ENCODE results near the gene SNED1.

The SNED1 gene

GRCh38 chr2:241062389-241063092, 64.1 kb downstream of the SNED1 start:
- Histone ChIP-seq H3K36me3 (ENCODE audit: control insufficient read depth, insufficient read depth, low read length) (no peaks in the 10 kb centered on the region), H3K27ac (ENCODE audit: low read depth, low read length, severe bottlenecking) (no peak overlapping the region), H3K4me3 (ENCODE audit: extremely low read depth, insufficient read depth, low read length, poor library complexity, severe bottlenecking) (no peak overlapping the region), H3K4me1 (ENCODE audit: control insufficient read depth, insufficient read depth, low read length, poor library complexity, severe bottlenecking) (no peaks in the 10 kb centered on the region), H3K9me3 (ENCODE audit: control insufficient read depth, low read length) (no peaks in the 10 kb centered on the region)
- WGBS, 2 experiments (ENCODE audit: insufficient coverage in 2 of 2): 85 to 89% methylated on average over 12 to 15 of the region's 15 CpGs

- WGBS, 2 experiments (ENCODE audit: insufficient coverage in 2 of 2): 79 to 81% methylated on average over 13 of the region's 13 CpGs
- no peaks in the 10 kb centered on the region for H3K4me1 ChIP-seq (ENCODE audit: control insufficient read depth, insufficient read depth, low read length, poor library complexity, severe bottlenecking)
- no peaks in the 10 kb centered on the region for H3K36me3 ChIP-seq (ENCODE audit: control insufficient read depth, insufficient read depth, low read length)
- no peaks in the 10 kb centered on the region for H3K9me3 ChIP-seq (ENCODE audit: control insufficient read depth, low read length)
- no peak overlapping the region for H3K27ac ChIP-seq (ENCODE audit: low read depth, low read length, severe bottlenecking)
- no peak overlapping the region for H3K4me3 ChIP-seq (ENCODE audit: extremely low read depth, insufficient read depth, low read length, poor library complexity, severe bottlenecking)
Observed at GRCh38 chr2:241063093-241063551, 64.7 kb downstream of the SNED1 start.

GRCh38 chr2:241063587-241063986, 65.2 kb downstream of the SNED1 start:
- Histone ChIP-seq H3K27ac (ENCODE audit: low read depth, low read length, severe bottlenecking) (no peak overlapping the region), H3K4me3 (ENCODE audit: extremely low read depth, insufficient read depth, low read length, poor library complexity, severe bottlenecking) (no peak overlapping the region), H3K4me1 (ENCODE audit: control insufficient read depth, insufficient read depth, low read length, poor library complexity, severe bottlenecking) (no peaks in the 10 kb centered on the region), H3K9me3 (ENCODE audit: control insufficient read depth, low read length) (no peaks in the 10 kb centered on the region), H3K36me3 (ENCODE audit: control insufficient read depth, insufficient read depth, low read length) (no peaks in the 10 kb centered on the region)
- 54 to 85% methylated on average over 6 of the region's 8 CpGs for WGBS, 2 experiments (ENCODE audit: insufficient coverage in 2 of 2)

- Histone ChIP-seq H3K4me1 (ENCODE audit: control insufficient read depth, insufficient read depth, low read length, poor library complexity, severe bottlenecking) (no peaks in the 10 kb centered on the region), H3K9me3 (ENCODE audit: control insufficient read depth, low read length) (no peaks in the 10 kb centered on the region), H3K36me3 (ENCODE audit: control insufficient read depth, insufficient read depth, low read length) (no peaks in the 10 kb centered on the region), H3K27ac (ENCODE audit: low read depth, low read length, severe bottlenecking) (no peak overlapping the region), H3K4me3 (ENCODE audit: extremely low read depth, insufficient read depth, low read length, poor library complexity, severe bottlenecking) (no peak overlapping the region)
- WGBS, 2 experiments (ENCODE audit: insufficient coverage in 2 of 2): 61 to 67% methylated on average over 10 to 28 of the region's 32 CpGs
Observed at GRCh38 chr2:241064008-241064801, 65.8 kb downstream of the SNED1 start.

GRCh38 chr2:241064802-241065354, 66.5 kb downstream of the SNED1 start:
- no peaks in the 10 kb centered on the region for H3K36me3 ChIP-seq (ENCODE audit: control insufficient read depth, insufficient read depth, low read length)
- H3K27ac ChIP-seq (ENCODE audit: low read depth, low read length, severe bottlenecking): no peak overlapping the region
- H3K4me1 ChIP-seq (ENCODE audit: control insufficient read depth, insufficient read depth, low read length, poor library complexity, severe bottlenecking): no peaks in the 10 kb centered on the region
- WGBS, 2 experiments (ENCODE audit: insufficient coverage in 2 of 2): 86 to 94% methylated on average over 18 to 22 of the region's 23 CpGs
- no peak overlapping the region for H3K4me3 ChIP-seq (ENCODE audit: extremely low read depth, insufficient read depth, low read length, poor library complexity, severe bottlenecking)
- H3K9me3 ChIP-seq (ENCODE audit: control insufficient read depth, low read length): no peaks in the 10 kb centered on the region

GRCh38 chr2:241065355-241065803, 67.0 kb downstream of the SNED1 start:
- Histone ChIP-seq H3K27ac (ENCODE audit: low read depth, low read length, severe bottlenecking) (no peak overlapping the region), H3K9me3 (ENCODE audit: control insufficient read depth, low read length) (no peaks in the 10 kb centered on the region), H3K4me3 (ENCODE audit: extremely low read depth, insufficient read depth, low read length, poor library complexity, severe bottlenecking) (no peak overlapping the region), H3K36me3 (ENCODE audit: control insufficient read depth, insufficient read depth, low read length) (no peaks in the 10 kb centered on the region), H3K4me1 (ENCODE audit: control insufficient read depth, insufficient read depth, low read length, poor library complexity, severe bottlenecking) (no peaks in the 10 kb centered on the region)
- 87 to 91% methylated on average over 23 to 24 of the region's 27 CpGs for WGBS, 2 experiments (ENCODE audit: insufficient coverage in 2 of 2)

- Histone ChIP-seq H3K9me3 (ENCODE audit: control insufficient read depth, low read length) (no peaks in the 10 kb centered on the region), H3K27ac (ENCODE audit: low read depth, low read length, severe bottlenecking) (no peak overlapping the region), H3K4me1 (ENCODE audit: control insufficient read depth, insufficient read depth, low read length, poor library complexity, severe bottlenecking) (no peaks in the 10 kb centered on the region), H3K4me3 (ENCODE audit: extremely low read depth, insufficient read depth, low read length, poor library complexity, severe bottlenecking) (no peak overlapping the region), H3K36me3 (ENCODE audit: control insufficient read depth, insufficient read depth, low read length) (no peaks in the 10 kb centered on the region)
- 87 to 91% methylated on average over 19 of the region's 21 CpGs for WGBS, 2 experiments (ENCODE audit: insufficient coverage in 2 of 2)
Observed at GRCh38 chr2:241066171-241066892, 67.9 kb downstream of the SNED1 start.

- no peaks in the 10 kb centered on the region for H3K9me3 ChIP-seq (ENCODE audit: control insufficient read depth, low read length)
- no peaks in the 10 kb centered on the region for H3K4me1 ChIP-seq (ENCODE audit: control insufficient read depth, insufficient read depth, low read length, poor library complexity, severe bottlenecking)
- H3K4me3 ChIP-seq (ENCODE audit: extremely low read depth, insufficient read depth, low read length, poor library complexity, severe bottlenecking): no peak overlapping the region
- H3K36me3 ChIP-seq (ENCODE audit: control insufficient read depth, insufficient read depth, low read length): no peaks in the 10 kb centered on the region
- no peak overlapping the region for H3K27ac ChIP-seq (ENCODE audit: low read depth, low read length, severe bottlenecking)
- 67 to 68% methylated on average over 14 to 15 of the region's 15 CpGs for WGBS, 2 experiments (ENCODE audit: insufficient coverage in 2 of 2)
Observed at GRCh38 chr2:241066893-241067341, 68.5 kb downstream of the SNED1 start.

GRCh38 chr2:241067501-241068135, 69.2 kb downstream of the SNED1 start:
- Histone ChIP-seq H3K4me3 (ENCODE audit: extremely low read depth, insufficient read depth, low read length, poor library complexity, severe bottlenecking) (no peak overlapping the region), H3K36me3 (ENCODE audit: control insufficient read depth, insufficient read depth, low read length) (no peaks in the 10 kb centered on the region), H3K27ac (ENCODE audit: low read depth, low read length, severe bottlenecking) (no peak overlapping the region), H3K4me1 (ENCODE audit: control insufficient read depth, insufficient read depth, low read length, poor library complexity, severe bottlenecking) (no peaks in the 10 kb centered on the region), H3K9me3 (ENCODE audit: control insufficient read depth, low read length) (no peaks in the 10 kb centered on the region)
- WGBS, 2 experiments (ENCODE audit: insufficient coverage in 2 of 2): 86 to 93% methylated on average over 15 to 21 of the region's 21 CpGs
